ENCODE data around the gene NR6A1.

NR6A1 gene

DNA sequence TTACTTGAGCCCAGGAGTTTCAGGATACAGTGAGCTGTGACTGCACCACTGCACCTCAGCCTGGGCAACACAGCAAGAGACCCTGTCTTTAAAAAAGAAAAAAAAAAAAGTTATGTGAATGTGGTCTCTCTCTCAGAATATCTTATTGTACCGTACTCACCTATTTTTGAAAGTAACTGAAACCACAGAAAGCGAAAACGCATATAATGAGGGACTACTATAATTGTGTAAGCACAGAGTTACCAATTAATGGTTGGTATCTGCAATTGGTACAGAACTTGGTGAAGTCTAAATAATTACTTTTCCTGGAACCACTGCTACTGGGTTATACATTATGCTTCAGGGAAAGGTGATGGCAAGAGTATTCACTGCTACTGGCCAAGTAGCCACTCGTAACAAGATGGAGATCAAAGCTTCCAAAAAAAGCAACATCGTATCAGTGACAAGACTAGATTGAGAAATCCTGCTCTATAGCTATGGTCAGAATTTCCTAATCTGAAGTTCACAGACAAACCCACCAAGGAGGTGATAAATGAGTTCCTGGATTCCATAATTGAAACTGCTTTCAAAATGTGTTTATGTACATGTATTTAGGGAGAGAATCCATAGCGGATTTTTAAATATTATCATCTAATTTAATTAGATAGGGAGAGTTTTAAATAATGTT lies 82.7 kb downstream of the NR6A1 start:
- CTCF ChIA-PET, result interaction anchor here (1.4 to 2.9 kb wide), 4 partner anchors 9 to 87 kb away, joined by 3 to 7 read pairs (median 4); no protein-coding TSS in a partner anchor
- POLR2A ChIA-PET, result no interaction called here
- no peak for DNase-seq (ENCODE audit: extremely low spot score)
- TF ChIP-seq, protein P1, sequence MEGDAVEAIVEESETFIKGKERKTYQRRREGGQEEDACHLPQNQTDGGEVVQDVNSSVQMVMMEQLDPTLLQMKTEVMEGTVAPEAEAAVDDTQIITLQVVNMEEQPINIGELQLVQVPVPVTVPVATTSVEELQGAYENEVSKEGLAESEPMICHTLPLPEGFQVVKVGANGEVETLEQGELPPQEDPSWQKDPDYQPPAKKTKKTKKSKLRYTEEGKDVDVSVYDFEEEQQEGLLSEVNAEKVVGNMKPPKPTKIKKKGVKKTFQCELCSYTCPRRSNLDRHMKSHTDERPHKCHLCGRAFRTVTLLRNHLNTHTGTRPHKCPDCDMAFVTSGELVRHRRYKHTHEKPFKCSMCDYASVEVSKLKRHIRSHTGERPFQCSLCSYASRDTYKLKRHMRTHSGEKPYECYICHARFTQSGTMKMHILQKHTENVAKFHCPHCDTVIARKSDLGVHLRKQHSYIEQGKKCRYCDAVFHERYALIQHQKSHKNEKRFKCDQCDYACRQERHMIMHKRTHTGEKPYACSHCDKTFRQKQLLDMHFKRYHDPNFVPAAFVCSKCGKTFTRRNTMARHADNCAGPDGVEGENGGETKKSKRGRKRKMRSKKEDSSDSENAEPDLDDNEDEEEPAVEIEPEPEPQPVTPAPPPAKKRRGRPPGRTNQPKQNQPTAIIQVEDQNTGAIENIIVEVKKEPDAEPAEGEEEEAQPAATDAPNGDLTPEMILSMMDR (IDR thresholded peaks at IDR 0.05; ENCODE audit: control extremely low read depth, extremely low read depth, low read depth, missing control alignments), result no peak

DNA sequence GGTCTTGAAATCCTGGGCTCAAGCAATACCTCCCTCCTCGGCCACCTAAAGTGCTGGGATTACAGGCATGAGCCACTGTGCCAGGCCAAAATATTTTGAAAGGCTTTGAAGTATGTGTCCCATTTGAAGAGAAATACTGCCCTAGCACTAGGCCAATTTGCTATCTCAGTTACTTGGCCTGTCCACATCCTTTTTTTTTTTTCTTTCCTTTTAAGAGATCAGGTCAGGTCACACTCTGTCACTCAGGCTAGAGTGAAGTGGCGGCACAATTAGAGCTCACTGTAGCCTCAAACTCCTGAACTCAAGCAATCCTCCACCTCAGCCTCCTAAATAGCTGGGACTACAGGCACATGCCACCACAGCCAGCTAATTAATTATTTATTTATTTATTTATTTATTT lies 84.2 kb downstream of the NR6A1 start:
- ChIA-PET POLR2A (interaction anchor here (1.0 kb wide), 1 partner anchor 29 kb away, joined by 4 read pairs; no protein-coding TSS in a partner anchor), CTCF (interaction anchor here (0.6 to 2.9 kb wide), 6 partner anchors 10 to 69 kb away, joined by 3 to 10 read pairs (median 4); no protein-coding TSS in a partner anchor)
- TF ChIP-seq, protein P1 (IDR thresholded peaks at IDR 0.05; ENCODE audit: control extremely low read depth, extremely low read depth, low read depth, missing control alignments), result no peak
- DNase-seq (ENCODE audit: extremely low spot score), result no peak

DNA sequence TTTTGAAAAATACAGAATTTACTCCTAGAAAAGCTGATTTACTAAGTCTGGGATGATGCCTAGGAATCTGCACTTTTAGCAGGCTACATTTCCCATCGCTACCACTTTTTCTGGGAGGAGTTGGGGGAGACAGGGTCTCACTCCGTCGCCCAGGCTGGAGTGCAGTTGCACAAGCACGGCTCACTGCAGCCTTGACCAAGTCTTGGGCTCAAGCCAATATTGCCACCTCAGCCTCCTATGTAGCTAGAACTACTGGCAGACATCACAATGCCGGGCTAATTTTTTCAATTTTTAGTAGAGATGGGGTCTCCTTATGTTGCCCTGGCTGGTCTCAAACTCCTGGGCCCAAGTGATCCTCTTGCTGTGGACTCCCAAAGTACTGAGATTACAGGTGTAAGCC lies 85.9 kb downstream of the NR6A1 start:
- DNase-seq (ENCODE audit: extremely low spot score), result no peak
- ChIA-PET POLR2A (no interaction called here), CTCF (interaction anchor here (1.3 to 3.3 kb wide), 3 partner anchors 8 to 67 kb away, joined by 3 to 13 read pairs (median 10); no protein-coding TSS in a partner anchor)
- TF ChIP-seq, protein P1 (IDR thresholded peaks at IDR 0.05; ENCODE audit: control extremely low read depth, extremely low read depth, low read depth, missing control alignments), result no peak

DNA sequence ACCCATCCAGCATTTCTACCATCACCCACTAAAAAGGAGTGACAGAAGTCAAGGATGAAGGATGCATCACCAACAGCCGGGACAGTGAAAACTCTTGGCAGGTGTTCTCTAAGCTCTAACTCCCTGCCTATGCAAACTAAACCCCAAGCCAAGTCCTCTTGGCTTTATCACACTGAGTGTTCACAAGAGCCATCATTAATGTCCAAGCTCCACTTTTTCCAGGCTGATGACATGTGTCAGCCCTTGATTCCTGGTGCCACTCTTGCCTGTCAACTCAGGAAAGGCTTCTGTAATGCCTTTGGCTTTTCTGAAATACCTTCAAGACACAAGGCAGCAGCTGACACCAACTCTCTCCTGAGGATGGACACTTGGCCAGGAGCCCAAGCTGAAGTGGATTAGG lies 86.9 kb downstream of the NR6A1 start:
- no peak for DNase-seq (ENCODE audit: extremely low spot score)
- TF ChIP-seq, protein P1 (IDR thresholded peaks at IDR 0.05; ENCODE audit: control extremely low read depth, extremely low read depth, low read depth, missing control alignments), result no peak
- ChIA-PET POLR2A (no interaction called here), CTCF (interaction anchor here (1.0 to 5.9 kb wide), 4 partner anchors 10 to 67 kb away, joined by 3 to 27 read pairs (median 13); no protein-coding TSS in a partner anchor)

DNA sequence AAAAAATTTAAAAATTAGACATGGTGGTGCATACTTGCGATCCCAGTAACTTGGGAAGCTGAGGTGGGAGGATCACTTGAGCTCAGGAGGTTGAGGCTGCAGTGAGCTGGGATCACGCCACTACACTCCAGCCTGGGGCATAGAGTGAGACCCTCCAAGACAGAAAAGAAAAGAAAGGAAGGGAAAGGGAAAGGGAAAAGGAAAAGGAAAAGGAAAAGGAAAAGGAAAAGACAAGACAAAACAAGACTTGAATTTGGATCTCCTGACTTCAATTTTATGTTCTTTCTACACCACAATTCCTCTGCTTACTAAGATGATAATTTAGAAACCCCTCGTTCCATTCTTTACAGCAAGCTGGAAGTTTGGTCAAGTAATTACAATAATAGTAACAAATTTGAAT lies 88.1 kb downstream of the NR6A1 start:
- no peak for DNase-seq (ENCODE audit: extremely low spot score)
- POLR2A ChIA-PET, result no interaction called here
- TF ChIP-seq, protein P1 (IDR thresholded peaks at IDR 0.05; ENCODE audit: control extremely low read depth, extremely low read depth, low read depth, missing control alignments), result no peak
- CTCF ChIA-PET, result interaction anchor here (1.2 to 5.9 kb wide), 8 partner anchors 9 to 171 kb away, joined by 3 to 27 read pairs (median 5); partner anchors contain the start of gene WDR38

DNA sequence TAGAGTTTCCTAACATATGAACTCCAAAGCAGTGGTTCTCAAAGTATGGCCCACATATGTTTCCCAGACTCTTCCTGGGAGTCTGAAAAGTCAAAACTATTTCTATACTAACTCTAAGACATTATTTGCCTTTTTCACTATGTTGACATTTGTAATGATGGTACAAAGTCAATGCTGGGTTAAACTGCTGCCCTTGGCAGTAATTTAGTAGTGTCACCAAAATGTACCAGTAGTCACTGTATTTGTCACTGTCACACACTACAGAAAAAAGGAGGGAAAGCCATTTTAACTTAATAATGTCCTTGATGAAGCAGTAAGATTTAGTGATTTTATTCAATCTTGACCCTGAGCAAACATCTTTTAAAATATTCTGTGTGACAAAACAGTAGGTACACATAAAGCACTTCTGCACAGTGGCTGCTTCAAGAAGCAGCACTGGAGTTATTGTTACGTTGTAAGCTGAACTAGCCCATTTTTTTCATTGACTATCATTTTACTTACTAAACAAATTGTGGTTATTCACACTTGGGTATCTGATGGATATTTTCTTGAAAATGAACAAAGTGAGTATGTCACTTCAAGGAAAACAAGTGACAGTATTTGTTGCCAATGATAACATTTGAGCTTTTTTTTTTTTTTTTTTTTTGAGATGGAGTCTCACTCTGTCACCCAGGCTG lies 90.3 kb downstream of the NR6A1 start:
- no peak for DNase-seq (ENCODE audit: extremely low spot score)
- ChIA-PET CTCF (interaction anchor here (0.9 to 5.9 kb wide), 4 partner anchors 19 to 144 kb away, joined by 4 to 27 read pairs (median 5); no protein-coding TSS in a partner anchor), POLR2A (no interaction called here)
- TF ChIP-seq, protein P1 (IDR thresholded peaks at IDR 0.05; ENCODE audit: control extremely low read depth, extremely low read depth, low read depth, missing control alignments), result no peak
